ENCODE results near the gene PDCD2L.
"Not testable (repeated sequence)": the region's sequence is repeated elsewhere in the genome, so short reads cannot be mapped to it uniquely, and the experiment has no call there.

Gene PDCD2L

GRCh38 chr19:34375598-34375997 lies 28.6 kb upstream of the PDCD2L start:
- no peak for DNase-seq

GRCh38 chr19:34380639-34381241 lies 23.5 kb upstream of the PDCD2L start:
- DNase-seq, result no peak

GRCh38 chr19:34381399-34382251 lies 22.6 kb upstream of the PDCD2L start:
- no peak for DNase-seq

- DNase-seq, result no peak
These were observed 21.7 kb upstream of the PDCD2L start for GRCh38 chr19:34382471-34382870.

GRCh38 chr19:34383599-34383998 lies 20.6 kb upstream of the PDCD2L start:
- DNase-seq, result no peak

- no peak for DNase-seq
These were observed 17.4 kb upstream of the PDCD2L start for GRCh38 chr19:34386645-34387445.

GRCh38 chr19:34387446-34387810 lies 16.8 kb upstream of the PDCD2L start:
- no peak for DNase-seq

- DNase-seq, result not testable (repeated sequence)
These were observed 15.5 kb upstream of the PDCD2L start for GRCh38 chr19:34388745-34389144.

GRCh38 chr19:34391813-34392212 lies 12.4 kb upstream of the PDCD2L start:
- no peak for DNase-seq

- DNase-seq, result no peak
These were observed 11.2 kb upstream of the PDCD2L start for GRCh38 chr19:34393031-34393430.

GRCh38 chr19:34393629-34394028 lies 10.6 kb upstream of the PDCD2L start:
- no peak for DNase-seq

GRCh38 chr19:34397853-34398252 lies 6.3 kb upstream of the PDCD2L start:
- DNase-seq, result no peak

- no peak for DNase-seq
These were observed 4.3 kb upstream of the PDCD2L start for GRCh38 chr19:34399886-34400285.

GRCh38 chr19:34400844-34401243 lies 3.4 kb upstream of the PDCD2L start:
- DNase-seq, result not testable (repeated sequence)

- DNase-seq, result no peak
These were observed 2.1 kb upstream of the PDCD2L start for GRCh38 chr19:34402074-34402600.

- no peak for DNase-seq
These were observed 453 bp upstream of the PDCD2L start for GRCh38 chr19:34403784-34404108.

GRCh38 chr19:34405892-34406660 lies 1.9 kb downstream of the PDCD2L start:
- no peak for DNase-seq

GRCh38 chr19:34408411-34408810 lies 4.2 kb downstream of the PDCD2L start:
- DNase-seq, result no peak

- DNase-seq, result no peak
These were observed 5.3 kb downstream of the PDCD2L start for GRCh38 chr19:34409189-34410164.

- no peak for DNase-seq
These were observed 7.0 kb downstream of the PDCD2L start for GRCh38 chr19:34411216-34411615.

GRCh38 chr19:34416021-34416545 lies 11.9 kb downstream of the PDCD2L start:
- no peak for DNase-seq
